NCI-H2227 (cell line): ENCODE data around the gene FAM83B.
"Not testable (repeated sequence)": the region's sequence is repeated elsewhere in the genome, so short reads cannot be mapped to it uniquely, and the experiment has no call there.

ENCODE experiments used
- DNase-seq: peaks from one replicate; lab custom pipeline; 2025; ENCODE audit not compliant: unreplicated experiment; lab: John Stamatoyannopoulos, UW

Gene FAM83B, protein sequence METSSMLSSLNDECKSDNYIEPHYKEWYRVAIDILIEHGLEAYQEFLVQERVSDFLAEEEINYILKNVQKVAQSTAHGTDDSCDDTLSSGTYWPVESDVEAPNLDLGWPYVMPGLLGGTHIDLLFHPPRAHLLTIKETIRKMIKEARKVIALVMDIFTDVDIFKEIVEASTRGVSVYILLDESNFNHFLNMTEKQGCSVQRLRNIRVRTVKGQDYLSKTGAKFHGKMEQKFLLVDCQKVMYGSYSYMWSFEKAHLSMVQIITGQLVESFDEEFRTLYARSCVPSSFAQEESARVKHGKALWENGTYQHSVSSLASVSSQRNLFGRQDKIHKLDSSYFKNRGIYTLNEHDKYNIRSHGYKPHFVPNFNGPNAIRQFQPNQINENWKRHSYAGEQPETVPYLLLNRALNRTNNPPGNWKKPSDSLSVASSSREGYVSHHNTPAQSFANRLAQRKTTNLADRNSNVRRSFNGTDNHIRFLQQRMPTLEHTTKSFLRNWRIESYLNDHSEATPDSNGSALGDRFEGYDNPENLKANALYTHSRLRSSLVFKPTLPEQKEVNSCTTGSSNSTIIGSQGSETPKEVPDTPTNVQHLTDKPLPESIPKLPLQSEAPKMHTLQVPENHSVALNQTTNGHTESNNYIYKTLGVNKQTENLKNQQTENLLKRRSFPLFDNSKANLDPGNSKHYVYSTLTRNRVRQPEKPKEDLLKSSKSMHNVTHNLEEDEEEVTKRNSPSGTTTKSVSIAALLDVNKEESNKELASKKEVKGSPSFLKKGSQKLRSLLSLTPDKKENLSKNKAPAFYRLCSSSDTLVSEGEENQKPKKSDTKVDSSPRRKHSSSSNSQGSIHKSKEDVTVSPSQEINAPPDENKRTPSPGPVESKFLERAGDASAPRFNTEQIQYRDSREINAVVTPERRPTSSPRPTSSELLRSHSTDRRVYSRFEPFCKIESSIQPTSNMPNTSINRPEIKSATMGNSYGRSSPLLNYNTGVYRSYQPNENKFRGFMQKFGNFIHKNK

DNA sequence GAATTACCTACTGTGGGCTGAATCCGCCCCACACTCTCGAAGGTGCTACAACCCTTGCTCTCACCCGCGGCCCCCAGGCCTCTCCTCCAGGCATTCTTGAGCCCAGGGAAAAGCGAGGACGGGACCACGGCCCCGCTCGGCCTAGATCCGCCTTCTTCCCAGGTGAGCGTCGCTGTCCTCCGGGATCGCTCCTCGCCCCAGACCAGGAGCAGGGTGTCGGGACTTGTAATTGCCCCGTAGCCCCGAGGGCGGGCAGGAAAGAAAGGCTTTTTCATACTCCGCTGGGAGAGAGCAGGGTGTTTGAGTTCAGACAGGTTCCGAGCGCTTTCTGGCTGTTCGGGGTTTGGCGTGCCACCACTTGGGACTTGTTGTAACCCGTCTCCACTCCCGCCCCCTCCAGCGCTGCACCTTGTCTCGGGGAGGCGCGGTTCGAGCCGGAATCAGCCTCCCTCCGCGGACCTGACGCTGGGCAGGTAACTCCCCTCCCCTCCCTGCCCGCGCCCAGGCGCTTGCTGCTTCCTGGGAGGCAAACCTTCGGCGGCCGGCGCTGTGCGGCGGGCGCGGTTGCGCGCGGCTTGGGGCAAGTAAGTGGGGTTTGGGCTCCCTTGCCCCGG lies at the start of gene FAM83B:
Gene FAM83B (plus strand): TSS at position 529 of the 614 bp plus-strand sequence. CDS start 23,476 bp downstream, outside the sequence.
- DNase-seq, result no peak

DNA sequence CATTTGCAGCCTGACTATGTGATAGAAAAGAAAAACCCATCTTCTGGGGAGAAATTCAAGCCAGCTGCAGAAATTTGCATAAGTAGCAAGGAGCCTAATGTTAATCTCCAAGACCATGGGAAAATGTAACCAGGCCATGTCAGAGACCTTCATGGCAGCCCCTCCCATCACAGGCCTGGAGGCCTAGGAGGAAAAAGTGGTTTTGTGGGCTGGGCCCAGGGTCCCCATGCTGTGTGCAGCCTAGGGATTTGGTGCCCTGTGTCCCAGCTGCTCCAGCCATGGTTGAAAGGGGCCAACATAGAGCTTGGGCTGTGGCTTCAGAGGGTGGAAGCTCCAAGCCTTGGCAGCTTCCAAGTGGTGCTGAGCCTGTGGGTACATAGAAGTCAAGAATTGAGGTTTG lies 49.7 kb upstream of the FAM83B start:
- DNase-seq, result not testable (repeated sequence)

DNA sequence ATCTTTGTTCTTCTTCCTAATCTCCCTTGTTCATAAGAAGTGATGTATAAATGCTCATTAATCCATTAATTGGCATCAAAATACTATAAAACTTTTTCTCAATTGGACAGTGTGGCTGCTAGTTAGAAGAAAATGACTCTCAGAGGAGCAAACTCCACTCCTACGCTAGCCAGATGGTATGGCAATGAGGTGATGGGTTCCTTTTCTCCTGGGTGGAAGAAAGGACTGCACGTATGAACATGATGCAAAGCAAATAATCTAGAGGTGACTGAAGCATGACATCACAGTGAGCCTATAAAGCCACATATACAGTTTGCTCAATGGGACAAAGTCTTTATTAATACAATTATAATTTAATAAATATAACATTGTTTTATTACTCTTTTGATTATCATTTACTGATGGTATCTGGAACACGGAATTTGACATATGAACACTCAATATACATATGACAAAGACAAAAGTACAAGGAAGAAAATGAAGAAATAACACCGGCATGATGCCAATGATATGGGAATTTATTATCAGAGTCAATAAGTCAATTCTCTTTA lies 46.4 kb upstream of the FAM83B start:
- no peak for DNase-seq

GRCh38 chr6:54801244-54801643 lies 45.3 kb upstream of the FAM83B start:
- no peak for DNase-seq

DNA sequence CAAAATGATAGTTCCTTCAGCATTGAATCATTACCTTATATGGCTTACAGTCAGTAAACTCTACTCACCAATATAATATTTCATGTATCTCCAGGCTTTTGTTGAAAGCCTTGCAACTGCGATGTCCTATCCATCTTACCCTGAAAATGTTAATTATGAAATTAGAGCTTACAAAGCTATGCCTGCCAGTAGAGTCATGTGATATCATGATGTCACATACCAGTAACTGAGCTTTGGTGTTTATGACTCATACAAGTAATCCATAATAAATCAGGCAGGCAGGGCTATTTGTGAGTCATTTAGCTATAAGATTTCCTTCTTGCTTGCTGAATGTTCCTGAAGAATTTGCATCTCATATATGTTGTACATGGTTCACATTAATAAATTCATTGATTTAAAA lies 44.9 kb upstream of the FAM83B start:
- no peak for DNase-seq

DNA sequence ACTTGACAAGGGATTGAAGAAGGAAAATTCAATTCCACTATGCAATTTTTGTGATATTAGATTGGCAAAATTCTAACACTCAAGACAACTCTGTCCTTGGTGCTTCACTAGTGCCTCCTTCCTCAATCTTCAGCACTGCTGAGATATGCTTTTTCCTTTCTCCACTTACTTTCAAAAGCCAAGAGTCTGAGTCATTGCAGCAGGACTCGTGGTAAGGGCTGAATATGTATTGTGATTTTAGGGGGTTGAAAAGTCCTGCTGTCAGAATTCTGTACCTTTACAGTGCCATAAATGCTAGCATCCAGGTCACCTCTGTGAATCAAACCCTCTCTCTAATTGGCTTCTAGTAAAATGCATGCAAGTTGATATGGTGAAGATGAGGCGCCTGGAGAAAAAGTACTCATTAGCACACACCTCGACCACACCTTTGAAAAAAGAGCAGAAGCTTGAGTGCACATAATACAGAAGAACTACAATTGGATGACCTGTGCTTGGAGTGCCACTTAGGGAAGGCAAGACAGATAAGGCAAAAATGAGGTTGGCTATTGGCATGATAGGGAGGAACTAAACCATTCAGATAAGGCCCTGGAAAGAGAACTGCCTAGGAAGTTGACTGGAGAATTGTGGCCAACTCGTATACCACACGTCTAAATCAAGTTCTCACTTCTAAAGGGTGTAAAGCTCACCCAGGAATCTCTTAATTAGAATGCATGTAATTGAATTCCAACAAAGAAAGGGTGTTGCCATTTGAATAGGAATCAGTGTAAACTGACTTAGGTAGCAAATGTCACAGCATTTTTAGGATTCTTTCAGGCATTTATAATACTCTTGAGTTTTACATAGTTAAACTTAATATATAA lies 43.6 kb upstream of the FAM83B start:
- DNase-seq, result no peak

DNA sequence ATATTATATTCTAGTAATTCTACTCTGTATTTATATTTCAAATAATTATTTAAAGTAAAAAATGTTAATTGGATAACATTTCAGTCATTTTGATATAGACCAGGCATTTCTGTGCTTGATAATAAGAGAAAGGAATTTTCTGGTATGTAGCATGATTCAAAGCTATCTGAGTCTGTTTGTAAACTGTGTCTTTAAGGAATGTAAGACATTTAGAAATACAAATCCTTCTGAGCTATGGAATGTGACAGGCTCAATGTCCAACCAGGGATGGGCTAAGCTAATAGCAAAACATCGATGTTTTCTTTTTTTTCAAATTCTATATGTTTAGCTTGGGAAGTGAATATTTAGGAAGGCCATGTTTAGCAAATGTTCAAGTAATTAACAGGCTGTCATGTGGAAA lies 41.5 kb upstream of the FAM83B start:
- DNase-seq, result no peak

DNA sequence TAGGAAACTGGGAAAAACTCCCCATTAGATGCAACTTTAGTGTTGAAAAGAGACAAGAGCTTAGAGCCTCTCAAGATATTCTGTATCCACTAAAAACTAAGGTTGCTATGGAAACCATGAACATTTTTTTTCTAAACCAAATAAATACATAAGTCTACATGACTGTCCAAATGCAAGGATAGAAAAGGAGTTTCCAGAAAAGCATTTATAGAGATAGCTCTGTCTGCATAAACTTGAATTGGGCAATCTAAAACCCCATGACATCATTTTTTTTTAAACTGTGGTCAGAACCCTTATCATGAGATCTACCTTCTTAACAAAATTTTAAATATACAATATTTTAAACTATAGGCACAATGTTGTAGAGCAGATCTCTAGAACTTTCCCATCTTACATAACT lies 36.4 kb upstream of the FAM83B start:
- no peak for DNase-seq

DNA sequence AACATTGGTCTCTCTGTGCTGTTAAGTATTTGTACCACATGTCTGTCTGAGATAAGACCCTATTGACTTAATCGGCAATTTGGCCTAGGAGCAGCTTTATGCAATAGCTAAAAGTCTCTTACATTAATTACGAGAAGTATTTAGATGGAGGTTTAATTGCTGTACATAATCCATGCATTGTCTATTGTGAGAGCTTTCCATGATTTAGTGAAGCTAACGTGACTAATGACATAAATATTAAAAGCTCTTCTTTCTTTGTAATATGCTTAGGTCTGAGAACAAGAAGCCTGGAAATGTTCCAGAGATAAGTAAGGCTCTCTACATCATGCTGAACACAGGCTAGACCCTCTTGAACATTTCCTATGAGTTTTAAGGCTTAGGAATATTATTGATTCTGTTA lies 32.7 kb upstream of the FAM83B start:
- DNase-seq, result no peak

DNA sequence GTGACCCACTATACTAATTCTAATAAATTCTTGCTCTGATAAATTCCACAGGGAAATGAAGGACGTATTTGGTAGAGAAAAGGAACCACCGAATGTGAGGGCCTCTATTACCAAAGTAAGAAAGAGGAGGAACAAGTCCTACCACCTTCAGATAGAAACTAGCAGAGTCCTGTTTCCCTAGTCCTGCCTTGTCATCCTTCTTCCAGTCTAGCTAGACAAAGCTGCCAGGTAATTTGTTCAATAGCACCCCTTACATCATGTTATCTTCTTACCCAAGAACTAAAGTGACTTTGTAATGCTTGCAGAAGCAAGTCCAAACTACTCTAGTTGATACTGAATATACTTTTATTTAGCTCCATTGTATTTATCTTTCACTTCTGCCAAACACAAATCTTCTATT lies 29.3 kb upstream of the FAM83B start:
- no peak for DNase-seq

- no peak for DNase-seq
These were observed 28.7 kb upstream of the FAM83B start for GRCh38 chr6:54817834-54818233.

- not testable (repeated sequence) for DNase-seq
These were observed 22.3 kb upstream of the FAM83B start for GRCh38 chr6:54824225-54824624.

DNA sequence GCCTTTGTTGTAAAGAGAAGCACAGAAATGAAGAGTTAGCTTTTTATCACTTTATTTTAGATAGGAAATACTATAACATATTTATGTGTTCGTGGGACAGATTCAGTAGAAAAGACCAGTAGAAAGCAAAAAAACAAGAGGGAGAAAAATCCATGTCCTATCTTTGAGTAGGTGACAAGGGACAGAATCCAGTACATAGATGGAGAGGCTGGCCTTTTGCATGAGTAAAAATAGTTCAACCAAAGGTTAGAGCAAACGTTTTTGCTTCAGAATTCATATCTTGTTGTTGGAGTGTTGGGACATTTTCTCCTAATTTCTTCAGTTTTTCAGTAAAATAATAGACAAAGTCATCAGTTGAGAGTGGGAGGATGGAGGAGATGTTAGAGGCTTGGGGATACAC lies 19.6 kb upstream of the FAM83B start:
- no peak for DNase-seq

GRCh38 chr6:54830216-54830615 lies 16.4 kb upstream of the FAM83B start:
- no peak for DNase-seq

GRCh38 chr6:54835176-54835575 lies 11.4 kb upstream of the FAM83B start:
- DNase-seq, result no peak

- DNase-seq, result no peak
These were observed 495 bp downstream of the FAM83B start for GRCh38 chr6:54846857-54847674.

- DNase-seq, result no peak
These were observed 1.4 kb downstream of the FAM83B start for GRCh38 chr6:54847799-54848597.

DNA sequence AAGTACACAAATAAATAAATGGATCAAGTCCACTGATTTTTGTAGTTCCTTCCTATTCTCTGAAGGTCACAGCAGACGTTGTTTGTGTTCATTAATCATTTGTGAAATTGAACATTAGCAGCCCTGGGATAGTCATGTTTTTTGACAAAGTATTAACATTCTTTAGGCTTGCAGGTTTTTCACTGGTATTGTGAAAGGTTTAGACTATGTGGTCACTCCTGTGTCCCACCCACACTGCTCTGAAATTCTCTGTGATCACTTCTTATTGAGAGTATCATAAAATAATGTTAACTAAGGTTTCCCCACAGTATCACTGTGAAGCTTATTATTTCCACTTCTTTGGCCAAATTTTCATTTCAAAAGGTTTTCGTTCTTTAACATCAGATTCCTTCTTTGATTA lies 3.5 kb downstream of the FAM83B start:
- no peak for DNase-seq

- no peak for DNase-seq
These were observed 9.6 kb downstream of the FAM83B start for GRCh38 chr6:54856129-54856528.
